Left ventricle myocardium inferior (tissue), 1 donor: ENCODE measurements around the gene FCHO2. TPM values are rescaled to one million over a fixed set of nuclear protein-coding genes. Genes with fewer than 3 reads are reported as not detected.
"Not testable (repeated sequence)": the region's sequence is repeated elsewhere in the genome, so short reads cannot be mapped to it uniquely, and the experiment has no call there.

ENCODE experiments used
- DNase-seq: peaks from one replicate; pipeline ENCODE4 v3.0.0-alpha.2; 2020
- H3K27ac ChIP-seq: fragments of 200-600 bp; replicated peaks from 2 replicates; pipeline ENCODE4 v1.8.0; 2021
- H3K27me3 ChIP-seq: fragments of 200-600 bp; 2 replicates; pipeline ENCODE4 v1.8.0; 2021; ENCODE audit warnings: low read depth
- H3K36me3 ChIP-seq: fragments of 200-600 bp; 2 replicates; pipeline ENCODE4 v1.8.0; 2021
- H3K4me1 ChIP-seq: fragments of 200-600 bp; 2 replicates; pipeline ENCODE4 v1.8.0; 2021
- H3K4me3 ChIP-seq: fragments of 200-600 bp; 2 replicates; pipeline ENCODE4 v1.8.0; 2021; ENCODE audit warnings: mild to moderate bottlenecking, moderate library complexity
- H3K9me3 ChIP-seq: fragments of 200-600 bp; replicated peaks from 2 replicates; pipeline ENCODE4 v1.8.0; 2021
- CTCF ChIP-seq: fragments of 200-600 bp; IDR thresholded peaks from 2 replicates; pipeline ENCODE4 v1.8.0; 2021; ENCODE audit warnings: antibody characterized with exemption, mild to moderate bottlenecking, borderline replicate concordance
- intact Hi-C: fragments of 100-400 bp; cut with micrococcal nuclease; formaldehyde crosslinking; loops from one replicate; pipeline ENCODE4 v1.11.0; 2022
- total RNA-seq: library from RNA; stranded (reverse); fragmentation: NEBNext Ultra II Directional; extraction: Animal tissue kit (Norgen Biotek cat#: 25700); gene quantifications from one replicate; pipeline ENCODE4 v1.2.1, GENCODE V29; 2021
- donor health status: DM: no; HTN: yes; CAD: no; lungs with severe emphysema.

Gene FCHO2
- total RNA-seq, 1 donor from 2014 or later = 23.3 TPM

GRCh38 chr5:73018892-73019291 is 63.1 kb downstream of the FCHO2 start:
- no peak for TF ChIP-seq CTCF
- intact Hi-C loops = no loop called here
- H3K36me3 ChIP-seq = peaks cover 42% of the 10 kb centered on the region
- no peak overlapping the region for H3K4me3 ChIP-seq
- no peaks in the 10 kb centered on the region for H3K27me3 ChIP-seq
- no peaks in the 10 kb centered on the region for H3K4me1 ChIP-seq
- H3K9me3 ChIP-seq = no peaks in the 10 kb centered on the region
- H3K27ac ChIP-seq = no peak overlapping the region
- no peak for DNase-seq

GRCh38 chr5:73019766-73020165 is 63.9 kb downstream of the FCHO2 start:
- DNase-seq = no peak
- no peak overlapping the region for H3K27ac ChIP-seq
- no peak overlapping the region for H3K4me3 ChIP-seq
- intact Hi-C loops = no loop called here
- no peaks in the 10 kb centered on the region for H3K4me1 ChIP-seq
- no peak for TF ChIP-seq CTCF
- peaks cover 37% of the 10 kb centered on the region for H3K36me3 ChIP-seq
- H3K27me3 ChIP-seq = no peaks in the 10 kb centered on the region
- no peaks in the 10 kb centered on the region for H3K9me3 ChIP-seq

GRCh38 chr5:73022471-73023169 is 66.8 kb downstream of the FCHO2 start:
- TF ChIP-seq CTCF = no peak
- intact Hi-C loops = no loop called here
- Histone ChIP-seq H3K9me3 (no peaks in the 10 kb centered on the region), H3K27me3 (no peaks in the 10 kb centered on the region), H3K4me1 (no peaks in the 10 kb centered on the region), H3K4me3 (no peak overlapping the region), H3K27ac (no peak overlapping the region), H3K36me3 (peaks cover 61% of the 10 kb centered on the region)
- no peak for DNase-seq

- H3K4me3 ChIP-seq, H3K27ac ChIP-seq, H3K4me1 ChIP-seq, H3K9me3 ChIP-seq, H3K27me3 ChIP-seq, DNase-seq, intact Hi-C loops: not testable (repeated sequence)
- H3K36me3 ChIP-seq = peaks cover 49% of the 10 kb centered on the region
Measured at GRCh38 chr5:73024946-73025544, 69.2 kb downstream of the FCHO2 start.

- no peak for DNase-seq
- intact Hi-C loops = no loop called here
- no peaks in the 10 kb centered on the region for H3K9me3 ChIP-seq
- TF ChIP-seq CTCF = no peak
- no peak overlapping the region for H3K27ac ChIP-seq
- H3K4me1 ChIP-seq = peaks cover 6% of the 10 kb centered on the region
- no peak overlapping the region for H3K4me3 ChIP-seq
- H3K27me3 ChIP-seq = no peaks in the 10 kb centered on the region
- H3K36me3 ChIP-seq = peaks cover 36% of the 10 kb centered on the region
Measured at GRCh38 chr5:73027361-73027760, 71.5 kb downstream of the FCHO2 start.

- no peak for DNase-seq
- no peak for TF ChIP-seq CTCF
- intact Hi-C loops = no loop called here
- H3K4me3 ChIP-seq = no peak overlapping the region
- no peaks in the 10 kb centered on the region for H3K27me3 ChIP-seq
- H3K27ac ChIP-seq = no peak overlapping the region
- H3K4me1 ChIP-seq = peaks cover 6% of the 10 kb centered on the region
- no peaks in the 10 kb centered on the region for H3K9me3 ChIP-seq
- H3K36me3 ChIP-seq = peaks cover 36% of the 10 kb centered on the region
Measured at GRCh38 chr5:73027816-73028215, 72.0 kb downstream of the FCHO2 start.
